Endothelial cell of umbilical vein (primary cell): ENCODE results near the gene PIK3R1. TPM values are rescaled to one million over a fixed set of nuclear protein-coding genes. Genes with fewer than 3 reads are reported as not detected.

Source experiments
- BruUV-seq: library from RNA; stranded (reverse); fragments of 400-500 nt; replicated peaks from 2 replicates; lab custom pipeline; 2021; lab: Mats Ljungman, UMichigan
- CTCF ChIA-PET: fragments of 300-600, 350-600 bp; sonication (Branson Sonifier 250); formaldehyde crosslinking; loops from one replicate; lab custom pipeline; 2021; ENCODE audit warnings: antibody characterized with exemption, inconsistent platforms; lab: Charles Lee
- POLR2A ChIA-PET: fragments of 300-600, 350-600 bp; sonication (Branson Sonifier 250); formaldehyde crosslinking; loops from one replicate; lab custom pipeline; 2021; ENCODE audit warnings: antibody characterized with exemption, inconsistent platforms; lab: Charles Lee
- DNase-seq: peaks from one replicate; pipeline ENCODE4 v3.0.0-alpha.2; 2011; ENCODE audit warnings: low read depth, low spot score
- FAIRE-seq: peaks from 2 replicates; lab custom pipeline; 2011; peaks lifted over from hg19 to GRCh38; lab: Jason Lieb, UNC
- H2AFZ ChIP-seq: 2 replicates; pipeline ENCODE4 v1.6.0; 2012; ENCODE audit warnings: low read depth, low read length, control low read depth, inconsistent platforms
- H3K27ac ChIP-seq: 2 replicates; pipeline ENCODE4 v1.5.1; 2011; ENCODE audit warnings: low read depth, mild to moderate bottlenecking, control low read depth, low read length, moderate library complexity; ENCODE audit not compliant: insufficient read depth
- H3K27me3 ChIP-seq, 2 experiments: 2 replicates each; pipeline versions ENCODE4 v1.6.0 to v1.6.1; 2011; ENCODE audit warnings: low read length in 2 of 2, mixed read lengths in 1 of 2; ENCODE audit not compliant: control insufficient read depth in 2 of 2, insufficient read depth in 2 of 2
- H3K36me3 ChIP-seq, 2 experiments: 2 replicates in 1 of 2; 3 replicates in 1 of 2; pipeline ENCODE4 v1.5.1; 2011; ENCODE audit warnings: low read length in 2 of 2, mild to moderate bottlenecking in 1 of 2, moderate library complexity in 1 of 2; ENCODE audit not compliant: control insufficient read depth in 2 of 2, insufficient read depth in 2 of 2; ENCODE audit errors: extremely low read depth in 1 of 2
- H3K4me1 ChIP-seq: 3 replicates; pipeline ENCODE4 v1.5.1; 2011; ENCODE audit warnings: mild to moderate bottlenecking, low read length; ENCODE audit not compliant: control insufficient read depth, insufficient read depth; ENCODE audit errors: extremely low read depth
- H3K4me2 ChIP-seq: 2 replicates; pipeline ENCODE4 v1.6.1; 2011; ENCODE audit warnings: low read length, control low read depth, mixed read lengths; ENCODE audit not compliant: insufficient read depth
- H3K4me3 ChIP-seq, 3 experiments: fragments of 200-600 bp in 1 of 3; sonication (generic), shearing (Covaris generic) in 1 of 3; replicated peaks in 1 of 3; 2 replicates each; pipeline ENCODE4 v1.5.1; 2011 to 2016; ENCODE audit warnings: control low read depth in 3 of 3, low read length in 3 of 3, mild to moderate bottlenecking in 2 of 3, inconsistent platforms in 1 of 3, low read depth in 1 of 3, moderate library complexity in 1 of 3; ENCODE audit not compliant: insufficient read depth in 1 of 3
- H3K79me2 ChIP-seq: 2 replicates; pipeline ENCODE4 v1.6.0; 2012; ENCODE audit warnings: low read length, inconsistent platforms; ENCODE audit not compliant: control insufficient read depth, insufficient read depth
- H3K9ac ChIP-seq: replicated peaks from 2 replicates; pipeline ENCODE3; 2011; ENCODE audit warnings: low read length, control low read depth; ENCODE audit not compliant: insufficient read depth; ENCODE audit errors: extremely low read depth
- H3K9me1 ChIP-seq: replicated peaks from 3 replicates; pipeline ENCODE4 v1.6.0; 2011; ENCODE audit warnings: mild to moderate bottlenecking, low read length; ENCODE audit not compliant: control insufficient read depth, insufficient read depth; ENCODE audit errors: extremely low read depth
- H3K9me3 ChIP-seq: replicated peaks from 2 replicates; pipeline ENCODE4 v1.5.1; 2012; ENCODE audit warnings: low read length, inconsistent platforms; ENCODE audit not compliant: control insufficient read depth, insufficient read depth
- H4K20me1 ChIP-seq: replicated peaks from 2 replicates; pipeline ENCODE3; 2011; ENCODE audit warnings: mild to moderate bottlenecking, low read length; ENCODE audit not compliant: control insufficient read depth, insufficient read depth; ENCODE audit errors: extremely low read depth
- CTCF ChIP-seq, 2 donors: IDR thresholded peaks; 1 replicate in 1 of 2; 2 replicates in 1 of 2; pipeline ENCODE4 v1.5.1; 2011; ENCODE audit warnings: low read length in 2 of 2, mild to moderate bottlenecking in 2 of 2, moderate library complexity in 2 of 2, control low read depth in 1 of 2, inconsistent platforms in 1 of 2, low read depth in 1 of 2; ENCODE audit not compliant: insufficient read depth in 1 of 2; ENCODE audit errors: extremely low read depth in 1 of 2
- EZH2 ChIP-seq: IDR thresholded peaks from 2 replicates; pipeline ENCODE4 v1.6.1; 2012; ENCODE audit warnings: borderline replicate concordance, low read depth, mild to moderate bottlenecking, moderate library complexity, low read length, inconsistent platforms; ENCODE audit not compliant: severe bottlenecking
- GATA2 ChIP-seq: IDR thresholded peaks from 2 replicates; pipeline ENCODE4 v1.7.0; 2011; ENCODE audit warnings: low read depth, mild to moderate bottlenecking, moderate library complexity, mixed read lengths, low read length; ENCODE audit not compliant: insufficient read length, insufficient read depth
- JUN ChIP-seq: IDR thresholded peaks from 2 replicates; pipeline ENCODE4 v1.6.1; 2011; ENCODE audit warnings: borderline replicate concordance, low read depth; ENCODE audit not compliant: insufficient read length, insufficient read depth
- MYC ChIP-seq: IDR thresholded peaks from one replicate; pipeline ENCODE4 v1.6.1; 2011; ENCODE audit warnings: mild to moderate bottlenecking, low read depth, low read length
- POLR2A ChIP-seq: IDR thresholded peaks from 2 replicates; pipeline ENCODE4 v1.6.1; 2012; ENCODE audit warnings: low read depth, mild to moderate bottlenecking, control low read depth, low read length
- POLR2AphosphoS5 ChIP-seq: IDR thresholded peaks from 2 replicates; pipeline ENCODE4 v1.6.1; 2012; ENCODE audit warnings: low read depth, mild to moderate bottlenecking, control low read depth, low read length, moderate library complexity; ENCODE audit not compliant: insufficient read depth
- dilution Hi-C: fragments of 300-500 bp; cut with MboI; formaldehyde crosslinking; loops from one replicate; pipeline ENCODE4 v1.15.0; 2019; ENCODE audit warnings: low sequenced_read_pairs; ENCODE audit not compliant: extremely low pct_ligation_motif_present
- intact Hi-C: fragments of 100-400 bp; cut with micrococcal nuclease; formaldehyde crosslinking; loops from one replicate; pipeline ENCODE4 v1.10.0; 2022
- polyA plus RNA-seq, 4 experiments: library from polyadenylated mRNA; depleted of rRNA in 3 of 4; stranded (reverse) in 3 of 4; unstranded in 1 of 4; fragments of >200 nt; gene quantifications; 2 replicates each; pipeline versions ENCODE4 v1.2.1 to v1.2.3, GENCODE V29; 2011 to 2012; ENCODE audit warnings: missing spikeins in 1 of 4
- total RNA-seq: library from RNA; stranded (reverse); gene quantifications from 2 replicates; pipeline ENCODE4 v1.2.3, GENCODE V29; 2021
- TF ChIP-seq, protein P1 (sequence below): IDR thresholded peaks from 2 replicates; pipeline ENCODE4 v1.6.1; 2011; ENCODE audit not compliant: insufficient read depth, insufficient read length

PIK3R1 gene
- total and polyA plus RNA-seq, 2 donors (not counting 3 experiments of a cell fraction or from before 2014, with no cell fraction given) = 2.8 to 30.0 TPM

GRCh38 chr5:68190619-68191018, 24.9 kb upstream of the PIK3R1 start:
- Histone ChIP-seq H3K9me1 (no peaks in the 10 kb centered on the region), H3K79me2 (no peaks in the 10 kb centered on the region), H3K27ac (no peak overlapping the region), H4K20me1 (no peaks in the 10 kb centered on the region), H3K9me3 (no peaks in the 10 kb centered on the region), H3K4me3 (no peak overlapping the region), H3K4me1 (peaks cover 25% of the 10 kb centered on the region), H3K27me3 (no peaks in the 10 kb centered on the region), H3K9ac (no peak overlapping the region), H3K4me2 (no peak overlapping the region), H2AFZ (no peak overlapping the region), H3K36me3 (no peaks in the 10 kb centered on the region)
- TF ChIP-seq POLR2AphosphoS5 (no peak), CTCF (IDR thresholded peaks at IDR 0.05; ENCODE audit: extremely low read depth in 1 of 2, insufficient read depth in 1 of 2, low read depth in 1 of 2, low read length in 2 of 2) (no peak), POLR2A (no peak), JUN (no peak), MYC (no peak), GATA2 (no peak), EZH2 (no peak)
- TF ChIP-seq, protein P1, sequence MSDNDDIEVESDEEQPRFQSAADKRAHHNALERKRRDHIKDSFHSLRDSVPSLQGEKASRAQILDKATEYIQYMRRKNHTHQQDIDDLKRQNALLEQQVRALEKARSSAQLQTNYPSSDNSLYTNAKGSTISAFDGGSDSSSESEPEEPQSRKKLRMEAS = no peak
- BruUV-seq = no TSS peak
- FAIRE-seq (no peak), DNase-seq (no peak)
- dilution Hi-C loops (no loop called here), intact Hi-C loops (no loop called here)
- ChIA-PET CTCF (interaction anchor here (0.6 kb wide), 1 partner anchor 732 kb away, joined by 3 read pairs; no protein-coding TSS in a partner anchor), POLR2A (no interaction called here)
